Hippocampal formation (tissue), 2 donors: Measurements from ENCODE around the gene CHD6.

Source experiments
- DNase-seq, 2 donors: peaks; one replicate each; lab custom pipeline; 2025; lab: John Stamatoyannopoulos, UW

The CHD6 gene

GRCh38 chr20:41621421-41621820 is 3.2 kb upstream of the CHD6 start:
- no peak for DNase-seq

- no peak for DNase-seq
Observed at GRCh38 chr20:41619360-41620100, 1.4 kb upstream of the CHD6 start.

GRCh38 chr20:41618807-41619311 is 682 bp upstream of the CHD6 start:
- DNase-seq = no peak

- no peak for DNase-seq
Observed at GRCh38 chr20:41617059-41617901, 897 bp downstream of the CHD6 start.

GRCh38 chr20:41616228-41616627 is 1.9 kb downstream of the CHD6 start:
- DNase-seq = no peak

- DNase-seq = no peak
Observed at GRCh38 chr20:41615676-41616075, 2.5 kb downstream of the CHD6 start.

- no peak for DNase-seq
Observed at GRCh38 chr20:41615110-41615509, 3.1 kb downstream of the CHD6 start.

GRCh38 chr20:41613321-41613720 is 4.9 kb downstream of the CHD6 start:
- DNase-seq = no peak

- no peak for DNase-seq
Observed at GRCh38 chr20:41609474-41609873, 8.7 kb downstream of the CHD6 start.

GRCh38 chr20:41608606-41609005 is 9.6 kb downstream of the CHD6 start:
- DNase-seq = no peak

GRCh38 chr20:41607791-41608190 is 10.4 kb downstream of the CHD6 start:
- no peak for DNase-seq

- no peak for DNase-seq
Observed at GRCh38 chr20:41604002-41604401, 14.2 kb downstream of the CHD6 start.

- no peak for DNase-seq
Observed at GRCh38 chr20:41601742-41602141, 16.4 kb downstream of the CHD6 start.

GRCh38 chr20:41600926-41601631 is 17.1 kb downstream of the CHD6 start:
- DNase-seq = no peak

- no peak for DNase-seq
Observed at GRCh38 chr20:41599699-41600104, 18.5 kb downstream of the CHD6 start.

- DNase-seq = no peak
Observed at GRCh38 chr20:41598719-41599118, 19.5 kb downstream of the CHD6 start.

GRCh38 chr20:41594514-41595322 is 23.5 kb downstream of the CHD6 start:
- no peak for DNase-seq

- DNase-seq = no peak
Observed at GRCh38 chr20:41592516-41593216, 25.5 kb downstream of the CHD6 start.

GRCh38 chr20:41587956-41588355 is 30.2 kb downstream of the CHD6 start:
- no peak for DNase-seq

GRCh38 chr20:41587523-41587922 is 30.7 kb downstream of the CHD6 start:
- DNase-seq = no peak

GRCh38 chr20:41586772-41587171 is 31.4 kb downstream of the CHD6 start:
- DNase-seq = no peak
